Left kidney (tissue), 2 donors: Measurements from ENCODE around the gene ECM2. TPM values are rescaled to one million over a fixed set of nuclear protein-coding genes. Genes with fewer than 3 reads are reported as not detected.

Experiments
- DNase-seq: peaks from one replicate; pipeline ENCODE4 v3.0.0-alpha.2; 2013
- polyA plus RNA-seq: library from polyadenylated mRNA; unstranded; fragments of 120-200 nt; gene quantifications from one replicate; pipeline ENCODE4 v1.2.1, GENCODE V29; 2013; ENCODE audit not compliant: insufficient read length

ECM2 gene
- polyA plus RNA-seq, 1 donor: 14.9 TPM

DNA sequence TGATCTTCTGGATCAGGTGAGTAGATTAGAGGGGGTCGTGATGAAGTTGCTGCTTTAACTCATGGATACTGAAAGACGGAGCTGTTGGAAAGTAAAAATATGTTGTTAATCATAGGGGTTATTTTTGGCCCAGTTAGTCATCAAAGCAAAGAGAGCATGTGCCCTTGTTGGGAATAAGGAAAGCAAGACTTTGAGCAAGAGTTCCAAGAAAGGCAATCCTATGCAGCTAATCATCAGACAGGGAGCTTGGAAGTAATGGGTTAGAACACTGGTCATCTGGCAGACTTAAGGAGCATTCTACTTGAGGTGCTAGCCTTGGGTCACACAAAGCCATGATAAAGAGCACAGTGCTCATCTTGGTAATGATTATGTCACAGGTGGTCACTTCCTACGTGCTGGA, 71.8 kb downstream of the ECM2 start:
- no peak for DNase-seq

GRCh38 chr9:92463387-92463786, 72.4 kb downstream of the ECM2 start:
- no peak for DNase-seq

DNA sequence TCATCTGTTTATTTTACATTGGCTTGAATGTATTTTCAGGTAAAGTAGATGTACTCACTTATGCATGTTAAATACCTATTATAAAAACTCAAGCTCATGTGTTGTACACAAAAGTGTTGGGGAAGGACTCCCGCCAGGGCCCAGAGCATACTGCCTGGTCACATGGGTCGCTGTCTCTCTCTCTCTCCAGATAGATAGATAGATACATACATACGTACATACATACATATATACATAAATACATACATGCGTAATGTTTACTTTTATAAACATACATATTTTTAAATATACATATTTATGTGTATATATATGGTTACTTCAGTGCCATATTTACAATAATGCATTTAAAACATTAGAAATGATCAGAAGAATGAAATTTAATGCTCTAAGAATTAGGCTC, 78.2 kb downstream of the ECM2 start:
- no peak for DNase-seq

GRCh38 chr9:92455217-92455616, 80.6 kb downstream of the ECM2 start:
- no peak for DNase-seq

DNA sequence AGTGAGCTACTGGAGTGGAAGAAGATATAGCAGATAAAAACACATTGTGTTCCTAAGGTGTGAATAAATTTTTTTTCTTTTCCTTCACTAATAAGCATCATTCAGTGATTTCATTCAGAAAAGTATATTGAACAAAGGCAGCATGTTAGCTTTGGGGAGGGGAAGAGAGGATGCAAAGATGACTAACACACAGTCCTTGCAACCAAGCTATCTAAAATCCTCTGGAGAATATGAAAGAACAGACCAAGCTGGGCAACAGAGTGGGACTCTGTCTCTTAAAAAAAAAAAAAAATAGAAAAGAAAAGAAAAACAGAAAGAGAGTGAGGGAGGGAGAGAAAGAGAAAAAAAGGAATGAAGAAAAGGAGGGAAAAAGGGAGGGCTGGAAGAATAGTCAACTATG, 89.3 kb downstream of the ECM2 start:
- DNase-seq: no peak

Other genes starting within 250 kb of the ECM2 start
- 138 TPM for gene IARS1, start 242.3 kb downstream of the ECM2 start, polyA plus RNA-seq
- 60.7 TPM for gene NOL8, start 210.6 kb downstream of the ECM2 start, polyA plus RNA-seq
- 8.8 TPM for gene CENPP, start 210.0 kb downstream of the ECM2 start, polyA plus RNA-seq
- 40.2 TPM for gene OGN, start 131.4 kb downstream of the ECM2 start, polyA plus RNA-seq
- gene OMD, start 111.5 kb downstream of the ECM2 start, polyA plus RNA-seq: 0.62 TPM
- gene ASPN, start 53.5 kb downstream of the ECM2 start, polyA plus RNA-seq: 9.8 TPM
- 13.7 TPM for gene IPPK, start 134.1 kb upstream of the ECM2 start, polyA plus RNA-seq
- gene BICD2, start 228.8 kb upstream of the ECM2 start, polyA plus RNA-seq: 29.3 TPM